HL-60 (cell line): Measurements from ENCODE around the gene THBS3.
"Not testable (repeated sequence)": the region's sequence is repeated elsewhere in the genome, so short reads cannot be mapped to it uniquely, and the experiment has no call there.

Experiments
- DNase-seq, 2 experiments: peaks; one replicate each; pipeline ENCODE4 v3.0.0-alpha.2; 2010 to 2020; ENCODE audit warnings: low read depth in 1 of 2, low spot score in 1 of 2
- H3K27ac ChIP-seq: fragments of 250-450 bp; sonication (Bioruptor Pico); replicated peaks from 2 replicates; pipeline ENCODE4 v1.5.1; 2020; ENCODE audit warnings: mild to moderate bottlenecking, moderate library complexity
- H3K27me3 ChIP-seq: fragments of 250-450 bp; sonication (Bioruptor Pico); 2 replicates; pipeline ENCODE4 v1.5.1; 2021; ENCODE audit warnings: mild to moderate bottlenecking, moderate library complexity; ENCODE audit not compliant: insufficient read depth, poor library complexity, severe bottlenecking
- H3K4me3 ChIP-seq: replicated peaks from 2 replicates; pipeline ENCODE4 v1.5.1; 2011; ENCODE audit warnings: mild to moderate bottlenecking, control low read depth, low read length; ENCODE audit not compliant: insufficient read depth
- CTCF ChIP-seq: IDR thresholded peaks from one replicate; pipeline ENCODE4 v1.5.1; 2011; ENCODE audit warnings: low read length, control low read depth, inconsistent platforms; ENCODE audit not compliant: insufficient read depth
- GABPA ChIP-seq: IDR thresholded peaks from 2 replicates; pipeline ENCODE4 v1.6.1; 2012; ENCODE audit warnings: low read depth
- POLR2AphosphoS5 ChIP-seq: IDR thresholded peaks from 2 replicates; pipeline ENCODE4 v1.6.1; 2012; ENCODE audit warnings: low read depth
- REST ChIP-seq: IDR thresholded peaks from 2 replicates; pipeline ENCODE4 v1.6.1; 2012; ENCODE audit warnings: low read depth; ENCODE audit not compliant: insufficient replicate concordance
- SPI1 ChIP-seq: IDR thresholded peaks from 2 replicates; pipeline ENCODE4 v1.6.1; 2012; ENCODE audit warnings: low read depth, mild to moderate bottlenecking, borderline replicate concordance

Gene THBS3

GRCh38 chr1:155160128-155160527 is 47.6 kb downstream of the THBS3 start:
- TF ChIP-seq REST, result no peak
- TF ChIP-seq CTCF, result no peak
- no peak for TF ChIP-seq POLR2AphosphoS5
- TF ChIP-seq GABPA, result no peak
- no peak for TF ChIP-seq SPI1
- no peak for DNase-seq

GRCh38 chr1:155158991-155159390 is 48.7 kb downstream of the THBS3 start:
- TF ChIP-seq REST, result no peak
- no peak for TF ChIP-seq CTCF
- TF ChIP-seq POLR2AphosphoS5, result no peak
- TF ChIP-seq GABPA, result no peak
- H3K27ac ChIP-seq, result no peak overlapping the region
- DNase-seq, result no peak
- H3K4me3 ChIP-seq, result no peak overlapping the region
- H3K27me3 ChIP-seq, result peaks cover 2% of the 10 kb centered on the region

More at GRCh38 chr1:155160128-155160527, 47.6 kb downstream of the THBS3 start:
- no peak overlapping the region for H3K4me3 ChIP-seq
- H3K27me3 ChIP-seq, result peaks cover 2% of the 10 kb centered on the region
- no peak overlapping the region for H3K27ac ChIP-seq

- not testable (repeated sequence) for DNase-seq, H3K4me3 ChIP-seq, H3K27me3 ChIP-seq, H3K27ac ChIP-seq
Measured at GRCh38 chr1:155155996-155156643, 51.6 kb downstream of the THBS3 start.
